HepG2 (cell line): ENCODE data around the gene MTHFS. TPM values are rescaled to one million over a fixed set of nuclear protein-coding genes. Genes with fewer than 3 reads are reported as not detected.

Experiments
- BCL3 ChIP-seq: sonication (generic); formaldehyde crosslinking; IDR thresholded peaks from 2 replicates; pipeline ENCODE4 v1.5.1; 2020; ENCODE audit warnings: mild to moderate bottlenecking, missing genetic modification reagents, moderate library complexity
- BORCS8-MEF2B ChIP-seq: sonication (generic); formaldehyde crosslinking; IDR thresholded peaks from 2 replicates; pipeline ENCODE4 v1.8.0; 2022; ENCODE audit warnings: mild to moderate bottlenecking, missing genetic modification reagents
- BRD4 ChIP-seq: sonication (generic); formaldehyde crosslinking; IDR thresholded peaks from 2 replicates; pipeline ENCODE4 v1.4.0; 2020; ENCODE audit warnings: missing genetic modification reagents
- CCAR2 ChIP-seq: fragments of 200-400 bp; formaldehyde crosslinking; optimal IDR thresholded peaks from 2 replicates; pipeline ENCODE3; 2018; ENCODE audit warnings: low read depth, mild to moderate bottlenecking, low read length, moderate library complexity
- GLMP ChIP-seq: sonication (generic); formaldehyde crosslinking; IDR thresholded peaks from 2 replicates; pipeline ENCODE4 v1.9.0; 2021; ENCODE audit warnings: missing genetic modification reagents, mild to moderate bottlenecking, borderline replicate concordance
- HOXA3 ChIP-seq: sonication (generic); formaldehyde crosslinking; IDR thresholded peaks from 2 replicates; pipeline ENCODE4 v1.5.0; 2020; ENCODE audit warnings: missing genetic modification reagents
- ISL2 ChIP-seq: sonication (generic); formaldehyde crosslinking; IDR thresholded peaks from 2 replicates; pipeline ENCODE4 v1.5.0; 2020; ENCODE audit warnings: missing genetic modification reagents
- JUNB ChIP-seq: sonication (generic); formaldehyde crosslinking; IDR thresholded peaks from 2 replicates; pipeline ENCODE4 v1.8.0; 2022; ENCODE audit warnings: missing genetic modification reagents, mild to moderate bottlenecking, borderline replicate concordance
- KDM2A ChIP-seq: sonication (generic); formaldehyde crosslinking; IDR thresholded peaks from 2 replicates; pipeline ENCODE4 v1.4.0; 2020; ENCODE audit warnings: low read depth, missing genetic modification reagents, borderline replicate concordance
- MBNL3 ChIP-seq: fragments of 250-450 bp; sonication (Bioruptor Pico); conservative IDR thresholded peaks from 2 replicates; pipeline ENCODE4 v1.8.0; 2022; ENCODE audit warnings: mild to moderate bottlenecking, inconsistent platforms
- RARA ChIP-seq: IDR thresholded peaks from 2 replicates; pipeline ENCODE4 v1.6.1; 2016; ENCODE audit warnings: missing genetic modification reagents, missing compliant biosample characterization
- RBM22 ChIP-seq: fragments of 200-400 bp; formaldehyde crosslinking; optimal IDR thresholded peaks from 2 replicates; pipeline ENCODE3; 2017; ENCODE audit warnings: mild to moderate bottlenecking, low read length, moderate library complexity
- SIN3A ChIP-seq: IDR thresholded peaks from 2 replicates; pipeline ENCODE4 v1.6.1; 2011; ENCODE audit warnings: low read depth, mild to moderate bottlenecking, control low read depth, low read length, borderline replicate concordance
- SIN3B ChIP-seq: fragments of 150-350 bp; IDR thresholded peaks from 2 replicates; pipeline ENCODE4 v1.6.1; 2014; ENCODE audit warnings: low read length
- STAT5B ChIP-seq: sonication (generic); formaldehyde crosslinking; IDR thresholded peaks from 2 replicates; pipeline ENCODE4 v1.4.0; 2020; ENCODE audit warnings: missing genetic modification reagents
- TAF1 ChIP-seq: sonication (generic); formaldehyde crosslinking; IDR thresholded peaks from 2 replicates; pipeline ENCODE4 v1.4.0; 2020; ENCODE audit warnings: missing genetic modification reagents
- TAF15 ChIP-seq: fragments of 200-400 bp; formaldehyde crosslinking; IDR thresholded peaks from one replicate; pipeline ENCODE4 v1.6.1; 2018; ENCODE audit warnings: mild to moderate bottlenecking, low read depth, low read length; ENCODE audit not compliant: poor library complexity, severe bottlenecking
- ZBTB8A ChIP-seq: sonication (generic); formaldehyde crosslinking; IDR thresholded peaks from 2 replicates; pipeline ENCODE4 v1.4.0; 2020; ENCODE audit warnings: mild to moderate bottlenecking, low read depth, missing genetic modification reagents, borderline replicate concordance
- ZFP41 ChIP-seq: sonication (generic); formaldehyde crosslinking; IDR thresholded peaks from 2 replicates; pipeline ENCODE4 v1.4.0; 2020; ENCODE audit warnings: mild to moderate bottlenecking, missing genetic modification reagents, borderline replicate concordance
- ZNF430 ChIP-seq: sonication (generic); formaldehyde crosslinking; IDR thresholded peaks from 2 replicates; pipeline ENCODE4 v1.9.0; 2021; ENCODE audit warnings: mild to moderate bottlenecking, missing genetic modification reagents
- ZNF510 ChIP-seq: sonication (generic); formaldehyde crosslinking; IDR thresholded peaks from 2 replicates; pipeline ENCODE4 v1.4.0; 2020; ENCODE audit warnings: low read depth, mild to moderate bottlenecking, missing genetic modification reagents
- ZNF773 ChIP-seq: sonication (generic); formaldehyde crosslinking; IDR thresholded peaks from 2 replicates; pipeline ENCODE4 v1.4.0; 2020; ENCODE audit warnings: missing genetic modification reagents, borderline replicate concordance
- ZNF792 ChIP-seq: IDR thresholded peaks from 2 replicates; pipeline ENCODE4 v1.6.1; 2016
- ZSCAN22 ChIP-seq: sonication (generic); formaldehyde crosslinking; IDR thresholded peaks from 2 replicates; pipeline ENCODE4 v1.4.0; 2020; ENCODE audit warnings: mild to moderate bottlenecking, missing genetic modification reagents
- ZSCAN30 ChIP-seq: sonication (generic); formaldehyde crosslinking; IDR thresholded peaks from 2 replicates; pipeline ENCODE4 v1.5.0; 2020; ENCODE audit warnings: mild to moderate bottlenecking, missing genetic modification reagents
- ZZZ3 ChIP-seq: sonication (generic); formaldehyde crosslinking; IDR thresholded peaks from 2 replicates; pipeline ENCODE4 v1.4.0; 2020; ENCODE audit warnings: missing genetic modification reagents, mild to moderate bottlenecking, borderline replicate concordance
- polyA plus RNA-seq, 8 experiments: library from polyadenylated mRNA; depleted of rRNA in 3 of 8; stranded (reverse) in 7 of 8; unstranded in 1 of 8; fragments of >200 nt; fragmentation: Illumina TruSeq in 4 of 8; extraction: Trizol in 4 of 8; gene quantifications; 2 replicates each; pipeline versions ENCODE4 v1.2.1 to v1.2.3, GENCODE V29; 2011 to 2016; ENCODE audit warnings: low read depth in 4 of 8, missing spikeins in 1 of 8, mixed read lengths in 1 of 8; ENCODE audit not compliant: insufficient read depth in 1 of 8
- total RNA-seq, 5 experiments: library from RNA; depleted of rRNA; stranded (reverse); fragments of >200 nt; fragmentation: Illumina TruSeq; extraction: Trizol; gene quantifications; 2 replicates each; pipeline ENCODE4 v1.2.3, GENCODE V29; 2016; ENCODE audit warnings: low read depth in 1 of 5
- TF ChIP-seq, protein P1 (sequence below): sonication (generic); formaldehyde crosslinking; IDR thresholded peaks from 2 replicates; pipeline ENCODE4 v1.4.0; 2020; ENCODE audit warnings: missing genetic modification reagents

MTHFS gene
- total and polyA plus RNA-seq, 2 of the 13 experiments (the other 11 are each of a cell fraction or from before 2014, with no cell fraction given) = 37.0 to 49.7 TPM

- TF ChIP-seq RBM22 = no peak
- TF ChIP-seq ZFP41 (CRISPR knock-in tag) = 0 out of 2 replicates have a peak, but pooled peaks have one; percentile 15
- TF ChIP-seq SIN3B = no peak
- no peak for TF ChIP-seq KDM2A (CRISPR knock-in tag)
- no peak for TF ChIP-seq BORCS8-MEF2B (CRISPR knock-in tag)
- TF ChIP-seq JUNB = no peak
- no peak for TF ChIP-seq ZZZ3 (CRISPR knock-in tag)
- TF ChIP-seq HOXA3 (CRISPR knock-in tag) = no peak
- TF ChIP-seq, protein P1, sequence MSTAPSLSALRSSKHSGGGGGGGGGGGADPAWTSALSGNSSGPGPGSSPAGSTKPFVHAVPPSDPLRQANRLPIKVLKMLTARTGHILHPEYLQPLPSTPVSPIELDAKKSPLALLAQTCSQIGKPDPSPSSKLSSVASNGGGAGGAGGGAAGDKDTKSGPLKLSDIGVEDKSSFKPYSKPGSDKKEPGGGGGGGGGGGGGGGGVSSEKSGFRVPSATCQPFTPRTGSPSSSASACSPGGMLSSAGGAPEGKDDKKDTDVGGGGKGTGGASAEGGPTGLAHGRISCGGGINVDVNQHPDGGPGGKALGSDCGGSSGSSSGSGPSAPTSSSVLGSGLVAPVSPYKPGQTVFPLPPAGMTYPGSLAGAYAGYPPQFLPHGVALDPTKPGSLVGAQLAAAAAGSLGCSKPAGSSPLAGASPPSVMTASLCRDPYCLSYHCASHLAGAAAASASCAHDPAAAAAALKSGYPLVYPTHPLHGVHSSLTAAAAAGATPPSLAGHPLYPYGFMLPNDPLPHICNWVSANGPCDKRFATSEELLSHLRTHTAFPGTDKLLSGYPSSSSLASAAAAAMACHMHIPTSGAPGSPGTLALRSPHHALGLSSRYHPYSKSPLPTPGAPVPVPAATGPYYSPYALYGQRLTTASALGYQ (CRISPR knock-in tag) = no peak
- no peak for TF ChIP-seq BRD4 (CRISPR knock-in tag)
- TF ChIP-seq BCL3 (CRISPR knock-in tag) = 0 out of 2 replicates have a peak, but pooled peaks have one; percentile 9
- TF ChIP-seq ISL2 (CRISPR knock-in tag) = no peak
- TF ChIP-seq TAF1 (CRISPR knock-in tag) = no peak
- TF ChIP-seq MBNL3 (CRISPR knock-in tag) = no peak
- TF ChIP-seq TAF15 = no peak
- TF ChIP-seq ZBTB8A (CRISPR knock-in tag) = no peak
- TF ChIP-seq ZNF773 (CRISPR knock-in tag) = no peak
- no peak for TF ChIP-seq CCAR2
- TF ChIP-seq SIN3A = 0 out of 2 replicates have a peak, but pooled peaks have one; percentile 57
- TF ChIP-seq RARA = no peak
- TF ChIP-seq ZNF510 = no peak
- no peak for TF ChIP-seq ZNF792 (CRISPR knock-in tag)
- TF ChIP-seq ZSCAN30 (CRISPR knock-in tag) = no peak
- TF ChIP-seq STAT5B (CRISPR knock-in tag) = no peak
- TF ChIP-seq ZSCAN22 (CRISPR knock-in tag) = no peak
- TF ChIP-seq GLMP (CRISPR knock-in tag) = no peak
- no peak for TF ChIP-seq ZNF430
These were observed 25.8 kb upstream of the MTHFS start (continued) for GRCh38 chr15:79922512-79923078.
